Retinal pigment epithelial cell (primary cell): ENCODE measurements around the gene OR56A4.

ENCODE experiments used
- DNase-seq: peaks from one replicate; pipeline ENCODE4 v3.0.0-alpha.2; 2010; ENCODE audit warnings: low read depth
- H3K4me3 ChIP-seq: 2 replicates; pipeline ENCODE4 v1.5.1; 2011; ENCODE audit warnings: mild to moderate bottlenecking, low read length, control low read depth, moderate library complexity
- CTCF ChIP-seq: conservative IDR thresholded peaks from 2 replicates; pipeline ENCODE4 v1.5.1; 2011; ENCODE audit warnings: low read depth, low read length, control low read depth, inconsistent platforms

OR56A4 gene

GRCh38 chr11:6022956-6023355 is 16.2 kb upstream of the OR56A4 start:
- TF ChIP-seq CTCF: peak; percentile 61
- no peak overlapping the region for H3K4me3 ChIP-seq
- peak; percentile 2 for DNase-seq

GRCh38 chr11:6013042-6013441 is 6.3 kb upstream of the OR56A4 start:
- TF ChIP-seq CTCF: no peak
- DNase-seq: no peak
- no peak overlapping the region for H3K4me3 ChIP-seq

GRCh38 chr11:6012035-6012668 is 5.4 kb upstream of the OR56A4 start:
- TF ChIP-seq CTCF: no peak
- H3K4me3 ChIP-seq: no peak overlapping the region
- DNase-seq: no peak

- TF ChIP-seq CTCF: no peak
- no peak overlapping the region for H3K4me3 ChIP-seq
- no peak for DNase-seq
Observed at GRCh38 chr11:6006395-6006794, 351 bp downstream of the OR56A4 start.

GRCh38 chr11:6002202-6002699 is 4.5 kb downstream of the OR56A4 start:
- H3K4me3 ChIP-seq: no peak overlapping the region
- no peak for TF ChIP-seq CTCF
- no peak for DNase-seq

- no peak for DNase-seq
- TF ChIP-seq CTCF: no peak
- H3K4me3 ChIP-seq: no peak overlapping the region
Observed at GRCh38 chr11:5994791-5995190, 12.0 kb downstream of the OR56A4 start.

- no peak overlapping the region for H3K4me3 ChIP-seq
Observed at GRCh38 chr11:5992604-5993251, 14.0 kb downstream of the OR56A4 start.

More at GRCh38 chr11:5992604-5993251, 14.0 kb downstream of the OR56A4 start:
- peak; percentile 50 for TF ChIP-seq CTCF
- DNase-seq: no peak
